Measurements from ENCODE around the gene FOXP2. TPM values are rescaled to one million over a fixed set of nuclear protein-coding genes. Genes with fewer than 3 reads are reported as not detected.
"Not testable (repeated sequence)": the region's sequence is repeated elsewhere in the genome, so short reads cannot be mapped to it uniquely, and the experiment has no call there.

The FOXP2 gene
- total RNA-seq, 1 experiment from 2014 or later: not detected

DNA sequence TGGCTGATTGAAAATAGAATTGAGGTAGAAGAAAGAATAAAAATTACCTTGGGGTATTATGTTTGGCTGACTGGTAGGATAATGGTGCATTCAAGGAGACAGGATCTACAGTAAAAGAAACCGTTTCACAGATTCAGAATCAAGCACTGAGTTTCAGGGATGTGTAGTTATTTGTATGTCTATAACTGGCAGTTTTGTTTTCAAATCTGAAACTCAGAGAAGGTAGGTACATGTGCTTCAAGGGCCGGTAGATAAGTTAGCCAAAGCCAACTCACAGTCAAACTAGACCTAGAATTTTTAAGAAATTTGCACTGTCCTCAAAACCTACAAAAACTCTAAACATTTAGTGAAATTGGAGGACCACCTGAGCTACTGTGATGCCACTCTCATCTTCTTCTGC lies 191.5 kb downstream of the FOXP2 start:
- CTCF ChIA-PET: no interaction called here
- no TSS peak for BruUV-seq (replicated peaks)
- H3K4me2 ChIP-seq (ENCODE audit: low read length): no peak overlapping the region
- no peak overlapping the region for H2AFZ ChIP-seq (ENCODE audit: low read length)
- DNase-seq (no peak), ATAC-seq (no peak)
- POLR2A ChIA-PET (ENCODE audit: unreplicated experiment): no interaction called here
- no peaks in the 10 kb centered on the region for H3K4me1 ChIP-seq (ENCODE audit: insufficient read depth, low read length)
- H3K4me3 ChIP-seq (ENCODE audit: low read length): no peak overlapping the region
- no peak overlapping the region for H3K27ac ChIP-seq (ENCODE audit: low read length)
- peaks cover 35% of the 10 kb centered on the region for H3K27me3 ChIP-seq (ENCODE audit: low read length)
- no peaks in the 10 kb centered on the region for H3K9me2 ChIP-seq (replicated peaks; ENCODE audit: low read length)
- no peaks in the 10 kb centered on the region for H3K36me3 ChIP-seq (ENCODE audit: low read depth, low read length)
- H3K9ac ChIP-seq (ENCODE audit: low read length): no peak overlapping the region
- intact Hi-C loops (cut with micrococcal nuclease): no loop called here
- H3K79me2 ChIP-seq (ENCODE audit: low read length): no peaks in the 10 kb centered on the region
- H4K20me1 ChIP-seq (ENCODE audit: low read length): no peaks in the 10 kb centered on the region
- H3F3A ChIP-seq (ENCODE audit: low read length, unreplicated experiment): no peaks in the 10 kb centered on the region
- no peak for TF ChIP-seq EZH2 (IDR thresholded peaks at IDR 0.05; ENCODE audit: low read length, unreplicated experiment)
- TF ChIP-seq CTCF (conservative IDR thresholded peaks at IDR 0.05; ENCODE audit: low read depth, low read length): no peak
- no peak for TF ChIP-seq EZH2phosphoT487 (IDR thresholded peaks at IDR 0.05; ENCODE audit: borderline replicate concordance, low read length)
- H3K9me3 ChIP-seq (ENCODE audit: low read length): no peaks in the 10 kb centered on the region

DNA sequence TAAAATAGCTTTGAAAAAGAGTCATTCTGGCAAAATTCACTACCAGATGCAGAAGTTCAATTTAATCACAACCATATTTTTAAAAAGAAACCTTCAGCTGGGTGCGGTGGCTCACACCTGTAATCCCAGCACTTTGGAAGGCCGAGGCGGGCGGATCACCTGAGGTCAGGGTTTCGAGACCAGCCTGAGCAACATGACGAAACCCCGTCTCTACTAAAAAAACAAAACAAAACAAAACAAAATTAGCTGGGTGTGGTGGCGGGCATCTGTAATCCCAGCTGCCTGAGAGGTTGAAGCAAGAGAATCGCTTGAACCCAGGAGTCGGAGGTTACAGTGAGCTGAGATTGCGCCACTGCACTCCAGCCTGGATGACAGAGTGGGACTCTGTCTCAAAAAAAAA lies 194.2 kb downstream of the FOXP2 start:
- H3F3A ChIP-seq (ENCODE audit: low read length, unreplicated experiment); H3K4me2 ChIP-seq (ENCODE audit: low read length); intact Hi-C loops (cut with micrococcal nuclease); H3K9ac ChIP-seq (ENCODE audit: low read length); ATAC-seq; BruUV-seq (replicated peaks); H3K36me3 ChIP-seq (ENCODE audit: low read depth, low read length); H4K20me1 ChIP-seq (ENCODE audit: low read length); H3K4me1 ChIP-seq (ENCODE audit: insufficient read depth, low read length); CTCF ChIA-PET; H3K4me3 ChIP-seq (ENCODE audit: low read length); H3K9me2 ChIP-seq (replicated peaks; ENCODE audit: low read length); H3K9me3 ChIP-seq (ENCODE audit: low read length); H3K27ac ChIP-seq (ENCODE audit: low read length); H2AFZ ChIP-seq (ENCODE audit: low read length); POLR2A ChIA-PET (ENCODE audit: unreplicated experiment); H3K79me2 ChIP-seq (ENCODE audit: low read length); DNase-seq: not testable (repeated sequence)
- peaks cover 49% of the 10 kb centered on the region for H3K27me3 ChIP-seq (ENCODE audit: low read length)

DNA sequence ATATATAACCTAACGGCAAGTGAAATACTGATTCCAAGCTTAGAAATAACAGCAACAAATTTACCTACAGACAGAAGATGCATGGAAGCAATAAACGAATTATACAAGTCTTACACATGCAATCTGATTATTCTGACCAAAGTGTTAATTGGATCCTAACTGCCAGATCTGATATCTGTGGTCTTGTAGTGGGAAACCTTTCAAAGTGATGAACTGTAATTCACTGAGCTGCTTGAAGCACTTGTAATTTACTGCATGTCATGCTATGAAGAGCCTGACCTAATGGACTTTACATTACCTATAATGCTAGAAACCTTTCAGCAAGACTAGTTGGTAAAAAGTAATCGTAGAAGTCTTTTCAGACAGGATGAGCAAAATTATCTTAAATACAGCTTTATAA lies 205.6 kb downstream of the FOXP2 start:
- intact Hi-C loops (cut with micrococcal nuclease): no loop called here
- H3K4me3 ChIP-seq (ENCODE audit: low read length): no peak overlapping the region
- no TSS peak for BruUV-seq (replicated peaks)
- H3K27ac ChIP-seq (ENCODE audit: low read length): no peak overlapping the region
- no peaks in the 10 kb centered on the region for H3K9me2 ChIP-seq (replicated peaks; ENCODE audit: low read length)
- no peaks in the 10 kb centered on the region for H3K4me1 ChIP-seq (ENCODE audit: insufficient read depth, low read length)
- no peaks in the 10 kb centered on the region for H4K20me1 ChIP-seq (ENCODE audit: low read length)
- no peaks in the 10 kb centered on the region for H3K79me2 ChIP-seq (ENCODE audit: low read length)
- DNase-seq (no peak), ATAC-seq (no peak)
- no peak overlapping the region for H2AFZ ChIP-seq (ENCODE audit: low read length)
- peaks cover 77% of the 10 kb centered on the region for H3K27me3 ChIP-seq (ENCODE audit: low read length)
- no peaks in the 10 kb centered on the region for H3K9me3 ChIP-seq (ENCODE audit: low read length)
- TF ChIP-seq EZH2phosphoT487 (IDR thresholded peaks at IDR 0.05; ENCODE audit: borderline replicate concordance, low read length): no peak
- no peak for TF ChIP-seq CTCF (conservative IDR thresholded peaks at IDR 0.05; ENCODE audit: low read depth, low read length)
- no peak for TF ChIP-seq EZH2 (IDR thresholded peaks at IDR 0.05; ENCODE audit: low read length, unreplicated experiment)
- H3K9ac ChIP-seq (ENCODE audit: low read length): no peak overlapping the region
- ChIA-PET CTCF (no interaction called here), POLR2A (ENCODE audit: unreplicated experiment) (no interaction called here)
- H3K36me3 ChIP-seq (ENCODE audit: low read depth, low read length): no peaks in the 10 kb centered on the region
- H3K4me2 ChIP-seq (ENCODE audit: low read length): no peak overlapping the region
- no peaks in the 10 kb centered on the region for H3F3A ChIP-seq (ENCODE audit: low read length, unreplicated experiment)
